ENCODE measurements around the gene CRCP. TPM values are rescaled to one million over a fixed set of nuclear protein-coding genes. Genes with fewer than 3 reads are reported as not detected.

Gene CRCP
- total and polyA plus RNA-seq, 2 of the 13 experiments (the other 11 are each of a cell fraction or from before 2014, with no cell fraction given) = 22.7 to 31.0 TPM

DNA sequence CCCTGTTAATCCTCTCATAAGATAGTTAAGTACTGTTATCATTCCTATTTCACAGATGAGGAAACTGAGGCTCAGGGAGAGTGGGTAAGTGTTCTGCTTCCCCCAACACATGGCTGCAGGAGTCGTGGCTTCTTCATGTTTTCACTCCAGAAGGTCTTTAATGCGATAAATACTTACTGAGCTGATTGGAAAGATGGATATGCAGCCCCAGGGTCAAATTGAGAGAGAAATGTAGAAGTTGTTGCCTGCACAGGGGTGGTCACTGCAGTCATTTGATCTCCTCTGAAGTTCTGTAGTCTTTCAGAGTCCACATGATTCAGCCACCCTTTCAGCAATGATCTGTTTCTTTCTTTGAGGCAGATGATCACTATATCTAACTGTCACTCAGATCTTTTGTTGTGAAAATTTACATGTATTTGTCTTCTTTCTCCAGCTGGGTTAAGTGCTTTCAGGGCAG lies 29.3 kb downstream of the CRCP start (continued):
- TF ChIP-seq EP300 (IDR thresholded peaks at IDR 0.05; ENCODE audit: low read depth in 2 of 2, low read length in 2 of 2) (peak in 1 of 2 experiments; percentile 63; a peak in 2 of 4 replicates), EP300 (CRISPR knock-in tag; IDR thresholded peaks at IDR 0.05; ENCODE audit: borderline replicate concordance) (no peak), ETV5 (CRISPR knock-in tag; IDR thresholded peaks at IDR 0.05; ENCODE audit: borderline replicate concordance) (no peak), ZNF570 (CRISPR knock-in tag; IDR thresholded peaks at IDR 0.05; ENCODE audit: borderline replicate concordance) (no peak), ZNF639 (CRISPR knock-in tag; conservative IDR thresholded peaks at IDR 0.05) (no peak), POLR2A (IDR thresholded peaks at IDR 0.05; ENCODE audit: insufficient read depth in 1 of 2, low read depth in 2 of 2, low read length in 2 of 2) (no peak), LRRFIP1 (CRISPR knock-in tag; conservative IDR thresholded peaks at IDR 0.05) (no peak), ATF6 (CRISPR knock-in tag; conservative IDR thresholded peaks at IDR 0.05) (no peak), POLR2AphosphoS5 (IDR thresholded peaks at IDR 0.05; ENCODE audit: low read depth, low read length) (no peak), SOX13 (IDR thresholded peaks at IDR 0.05) (no peak), SOX13 (CRISPR knock-in tag; conservative IDR thresholded peaks at IDR 0.05 in 1 of 2, IDR thresholded peaks at IDR 0.05 in 1 of 2) (peak in 1 of 2 experiments; percentile 56; a peak in 1 of 4 replicates), SALL1 (CRISPR knock-in tag; IDR thresholded peaks at IDR 0.05) (0 out of 2 replicates have a peak, but pooled peaks have one; percentile 11), ZNF800 (CRISPR knock-in tag; IDR thresholded peaks at IDR 0.05) (0 out of 2 replicates have a peak, but pooled peaks have one; percentile 35)
- TF ChIP-seq, protein P1, sequence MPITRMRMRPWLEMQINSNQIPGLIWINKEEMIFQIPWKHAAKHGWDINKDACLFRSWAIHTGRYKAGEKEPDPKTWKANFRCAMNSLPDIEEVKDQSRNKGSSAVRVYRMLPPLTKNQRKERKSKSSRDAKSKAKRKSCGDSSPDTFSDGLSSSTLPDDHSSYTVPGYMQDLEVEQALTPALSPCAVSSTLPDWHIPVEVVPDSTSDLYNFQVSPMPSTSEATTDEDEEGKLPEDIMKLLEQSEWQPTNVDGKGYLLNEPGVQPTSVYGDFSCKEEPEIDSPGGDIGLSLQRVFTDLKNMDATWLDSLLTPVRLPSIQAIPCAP (CRISPR knock-in tag; IDR thresholded peaks at IDR 0.05; ENCODE audit: low read depth) = no peak
- TF ChIP-seq, protein P2, sequence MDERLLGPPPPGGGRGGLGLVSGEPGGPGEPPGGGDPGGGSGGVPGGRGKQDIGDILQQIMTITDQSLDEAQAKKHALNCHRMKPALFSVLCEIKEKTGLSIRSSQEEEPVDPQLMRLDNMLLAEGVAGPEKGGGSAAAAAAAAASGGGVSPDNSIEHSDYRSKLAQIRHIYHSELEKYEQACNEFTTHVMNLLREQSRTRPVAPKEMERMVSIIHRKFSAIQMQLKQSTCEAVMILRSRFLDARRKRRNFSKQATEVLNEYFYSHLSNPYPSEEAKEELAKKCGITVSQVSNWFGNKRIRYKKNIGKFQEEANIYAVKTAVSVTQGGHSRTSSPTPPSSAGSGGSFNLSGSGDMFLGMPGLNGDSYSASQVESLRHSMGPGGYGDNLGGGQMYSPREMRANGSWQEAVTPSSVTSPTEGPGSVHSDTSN (CRISPR knock-in tag; IDR thresholded peaks at IDR 0.05) = peak; percentile 44; the same call in 1 of the 2 replicates
- TF ChIP-seq, protein P3, sequence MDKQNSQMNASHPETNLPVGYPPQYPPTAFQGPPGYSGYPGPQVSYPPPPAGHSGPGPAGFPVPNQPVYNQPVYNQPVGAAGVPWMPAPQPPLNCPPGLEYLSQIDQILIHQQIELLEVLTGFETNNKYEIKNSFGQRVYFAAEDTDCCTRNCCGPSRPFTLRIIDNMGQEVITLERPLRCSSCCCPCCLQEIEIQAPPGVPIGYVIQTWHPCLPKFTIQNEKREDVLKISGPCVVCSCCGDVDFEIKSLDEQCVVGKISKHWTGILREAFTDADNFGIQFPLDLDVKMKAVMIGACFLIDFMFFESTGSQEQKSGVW (CRISPR knock-in tag; IDR thresholded peaks at IDR 0.05; ENCODE audit: borderline replicate concordance) = no peak

Measured in HepG2 (cell line).